NCI-H1105 treated with DMSO at 0.1 percent for 48 hours (cell line): Measurements from ENCODE around the gene CREB3L2.

Source experiments
- DNase-seq: peaks from one replicate; lab custom pipeline; 2025; lab: John Stamatoyannopoulos, UW

The CREB3L2 gene

DNA sequence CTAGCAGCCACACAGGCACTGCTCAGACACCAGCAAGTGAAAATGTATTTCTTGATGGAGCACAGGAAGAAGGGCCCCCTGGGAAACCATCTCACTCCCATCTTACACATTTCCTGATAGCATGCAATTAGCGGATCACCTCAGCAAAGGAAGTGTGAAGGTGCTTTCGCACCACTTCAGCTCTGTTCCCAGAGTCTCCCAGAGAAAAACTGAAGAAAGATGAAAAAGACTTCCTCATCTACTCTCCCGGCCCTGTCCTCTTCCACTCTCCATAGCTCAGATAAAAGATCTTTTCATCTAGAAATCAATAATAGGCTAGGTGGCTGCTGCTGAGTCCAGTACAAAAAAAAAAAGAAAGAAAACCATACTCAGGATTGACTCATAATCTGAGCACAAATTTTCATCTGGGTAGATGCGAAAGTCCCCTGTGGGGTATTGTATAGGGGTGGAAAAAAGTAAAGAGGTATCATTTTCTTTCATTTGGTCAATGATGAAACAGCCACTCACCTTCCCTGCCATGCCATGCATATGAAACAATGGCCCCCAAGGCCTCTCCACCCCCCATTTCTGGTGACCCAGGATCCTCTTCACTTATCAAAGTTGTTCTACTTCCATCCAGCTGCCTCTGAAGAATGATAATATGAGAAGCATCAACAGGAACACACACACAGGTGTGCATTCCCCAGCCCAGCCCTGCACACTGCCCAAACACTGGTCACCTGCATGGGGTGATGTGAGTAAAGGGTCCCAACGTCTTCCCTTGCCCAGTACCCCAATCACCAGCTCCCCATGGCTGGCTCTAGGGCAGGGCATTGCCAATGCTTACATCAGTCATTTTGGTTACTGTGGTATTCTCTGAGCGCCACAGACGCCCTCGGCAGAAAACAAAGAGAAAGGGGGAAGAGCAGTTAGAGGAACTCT lies 106.3 kb downstream of the CREB3L2 start:
- DNase-seq, result no peak

GRCh38 chr7:137893143-137893742 lies 108.6 kb downstream of the CREB3L2 start:
- no peak for DNase-seq

GRCh38 chr7:137891016-137891655 lies 110.8 kb downstream of the CREB3L2 start:
- DNase-seq, result no peak

DNA sequence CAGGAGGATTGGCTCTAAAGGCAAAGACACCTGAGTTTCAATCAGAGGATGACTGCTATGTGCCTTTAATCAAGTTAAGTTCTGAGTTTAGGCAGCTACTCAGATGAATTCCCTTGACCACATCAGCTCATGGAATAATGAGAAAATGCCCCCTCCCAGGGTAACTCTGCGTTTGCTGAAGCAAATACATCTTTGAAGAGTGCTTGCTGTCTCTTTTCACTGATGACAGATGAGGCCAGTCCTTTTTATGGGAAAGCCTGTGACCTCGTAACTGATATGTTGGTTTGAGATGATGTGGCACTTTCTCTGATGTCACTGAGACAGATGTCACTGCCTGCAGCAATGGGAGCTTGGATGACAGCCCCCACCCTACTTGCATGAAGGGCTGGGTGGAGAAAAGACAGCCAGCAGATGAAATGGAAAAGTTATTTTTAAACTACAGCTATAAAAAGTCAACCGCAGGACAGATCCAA lies 111.4 kb downstream of the CREB3L2 start:
- no peak for DNase-seq

DNA sequence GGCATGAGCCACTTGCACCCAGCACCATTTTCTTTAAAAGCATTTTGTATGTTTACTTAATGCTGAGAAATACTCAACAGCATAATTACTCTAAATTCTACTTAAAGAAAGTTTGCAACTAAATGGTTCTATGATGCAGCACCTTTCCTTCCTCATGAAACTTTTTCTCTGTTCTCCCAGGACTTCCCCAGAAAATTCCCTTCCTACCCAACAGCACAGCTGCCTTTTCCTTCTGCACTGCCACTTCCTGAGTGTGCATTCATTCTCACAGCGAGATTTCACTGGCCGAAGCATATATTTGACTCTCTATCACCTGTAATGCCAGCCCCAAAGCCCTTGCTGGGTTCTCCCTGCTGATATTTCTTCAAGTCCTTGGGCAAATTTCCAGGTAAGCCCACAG lies 113.6 kb downstream of the CREB3L2 start:
- DNase-seq, result no peak

- DNase-seq, result no peak
Measured at GRCh38 chr7:137886746-137887145, 115.1 kb downstream of the CREB3L2 start.

GRCh38 chr7:137886281-137886680 lies 115.6 kb downstream of the CREB3L2 start:
- DNase-seq, result no peak

GRCh38 chr7:137885678-137886077 lies 116.2 kb downstream of the CREB3L2 start:
- no peak for DNase-seq

DNA sequence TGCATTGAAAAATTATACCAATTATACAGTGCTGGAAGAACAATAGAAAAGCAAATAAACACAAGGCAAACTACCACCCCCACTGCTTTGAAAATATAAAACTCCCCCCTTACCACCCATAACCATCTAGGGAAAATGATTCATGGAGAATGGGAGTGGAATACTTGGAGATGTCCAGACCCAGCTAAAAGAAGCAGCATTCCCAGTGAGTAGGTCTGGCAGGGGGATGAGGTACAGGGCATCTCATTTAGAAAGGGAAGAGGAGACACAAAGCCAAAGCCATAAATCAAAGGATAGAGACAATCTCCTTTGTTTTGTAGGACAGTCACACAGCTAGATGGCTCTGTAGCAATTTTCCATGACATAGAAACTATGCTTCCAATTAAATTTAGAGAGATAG lies 119.1 kb downstream of the CREB3L2 start:
- DNase-seq, result no peak

DNA sequence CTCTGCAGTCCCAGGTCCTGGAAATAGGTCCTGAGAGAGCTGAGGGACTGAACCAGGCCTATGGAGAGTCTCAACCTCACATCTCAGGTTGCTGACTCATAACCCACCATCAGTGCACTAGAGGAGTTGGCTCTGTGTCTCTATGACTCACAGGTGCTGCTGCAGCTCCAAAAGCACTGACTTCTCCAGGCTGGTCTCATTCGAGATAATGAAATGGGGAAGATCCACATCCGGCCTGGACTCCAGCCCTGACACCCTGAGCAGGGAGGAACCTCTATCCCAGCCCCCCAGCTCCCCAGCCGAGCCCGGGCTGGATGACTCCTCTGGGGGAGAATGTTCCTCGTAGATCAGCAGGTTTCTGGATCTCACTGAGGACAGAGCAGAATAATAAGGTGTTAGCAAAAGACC lies 119.6 kb downstream of the CREB3L2 start:
- DNase-seq, result no peak

DNA sequence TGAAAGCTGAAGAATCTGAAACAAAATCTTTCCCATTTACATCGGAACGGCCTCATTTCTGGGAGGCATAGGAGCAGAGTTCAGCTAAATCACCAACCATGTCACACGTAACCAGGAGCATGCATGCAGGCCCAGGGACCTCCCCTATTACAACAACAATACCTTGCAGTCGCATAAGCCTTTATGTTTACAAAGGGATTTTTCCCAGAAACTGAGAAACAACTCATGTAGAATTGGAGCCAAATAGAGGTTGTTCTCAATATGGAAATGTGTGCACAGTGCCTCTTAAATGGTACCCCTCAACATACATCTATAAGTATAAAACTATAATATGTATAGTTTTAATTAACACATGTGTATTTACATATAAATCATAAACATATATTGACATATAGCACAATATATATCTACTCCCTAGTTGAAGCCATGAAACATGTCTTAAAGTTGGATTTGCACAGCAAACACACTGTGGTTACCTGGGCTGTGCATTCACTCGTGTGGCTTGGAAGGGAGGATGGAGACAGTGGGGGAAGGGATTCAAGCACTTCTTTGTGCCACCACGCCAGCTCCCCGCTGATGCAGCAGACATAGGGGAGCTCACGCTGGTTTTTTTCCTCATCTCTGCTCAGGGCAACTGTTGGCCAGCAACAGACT lies 120.2 kb downstream of the CREB3L2 start:
- no peak for DNase-seq

GRCh38 chr7:137880432-137880831 lies 121.5 kb downstream of the CREB3L2 start:
- no peak for DNase-seq

DNA sequence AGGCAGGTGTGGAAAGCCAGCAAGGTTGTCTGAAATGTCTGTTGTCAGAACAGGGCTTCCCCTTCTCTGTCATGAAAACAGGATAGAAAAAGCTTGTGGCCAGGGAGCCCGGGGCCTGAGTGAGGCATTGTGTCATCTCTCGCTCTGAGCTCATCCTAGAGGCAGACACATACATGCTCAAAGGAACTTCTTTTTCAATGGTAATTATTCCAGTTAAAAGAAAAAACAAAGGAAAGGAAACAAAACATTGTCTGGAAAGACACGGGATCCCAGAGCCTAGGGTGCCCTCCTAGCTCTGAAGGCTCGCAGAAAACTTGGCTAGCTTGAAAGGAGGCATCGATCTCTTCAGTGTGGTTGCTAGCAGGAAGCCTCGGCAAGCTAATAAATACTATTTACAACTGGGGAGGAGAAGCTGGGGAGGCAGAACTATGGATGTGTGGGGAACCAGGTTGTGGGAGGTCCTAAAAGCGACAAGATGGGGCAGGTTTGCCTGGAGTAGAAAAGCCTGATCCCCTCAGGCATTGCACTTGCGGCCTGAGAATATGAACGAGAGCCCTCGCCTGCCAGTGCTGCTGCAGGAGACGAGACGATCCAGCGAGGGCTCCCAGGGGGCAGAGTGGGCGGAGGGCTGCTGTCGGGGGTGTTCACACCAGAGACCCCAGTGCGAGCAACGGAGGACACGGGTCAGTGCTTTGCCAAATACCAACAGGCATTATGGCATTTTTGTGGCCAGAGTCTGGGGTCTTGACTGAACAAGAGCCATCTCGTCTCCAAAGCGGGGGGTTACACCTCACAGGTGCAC lies 122.3 kb downstream of the CREB3L2 start:
- DNase-seq, result no peak

DNA sequence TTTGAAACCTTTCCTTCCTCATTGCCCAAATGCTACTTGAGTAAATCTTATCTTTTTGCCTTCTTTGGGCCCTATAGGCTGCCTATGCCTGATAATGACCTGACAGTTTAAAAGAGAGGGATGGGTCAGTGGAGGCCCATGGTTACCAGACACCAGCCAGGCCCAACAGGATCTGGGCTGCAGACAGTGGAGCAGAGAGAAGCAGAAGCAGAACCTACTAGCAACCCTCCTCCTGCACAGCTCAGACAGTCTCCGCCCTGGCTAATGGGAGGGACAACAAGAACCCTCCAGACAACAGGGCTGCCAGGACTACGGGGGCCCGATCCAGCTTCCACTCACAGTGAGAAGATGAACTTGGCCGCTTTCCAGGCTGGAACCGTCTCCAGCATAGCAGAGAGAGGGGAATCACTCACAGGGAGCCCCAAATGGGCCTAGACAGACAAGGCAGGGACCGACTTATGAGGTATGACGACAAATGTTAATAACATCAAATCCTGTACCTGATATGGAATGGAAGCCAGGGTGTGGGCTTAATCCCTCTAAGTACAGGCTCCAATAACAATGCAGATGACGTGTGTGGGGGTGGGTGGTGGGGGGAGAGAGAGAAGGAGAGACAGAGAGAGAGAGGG lies 123.4 kb downstream of the CREB3L2 start:
- DNase-seq, result no peak

DNA sequence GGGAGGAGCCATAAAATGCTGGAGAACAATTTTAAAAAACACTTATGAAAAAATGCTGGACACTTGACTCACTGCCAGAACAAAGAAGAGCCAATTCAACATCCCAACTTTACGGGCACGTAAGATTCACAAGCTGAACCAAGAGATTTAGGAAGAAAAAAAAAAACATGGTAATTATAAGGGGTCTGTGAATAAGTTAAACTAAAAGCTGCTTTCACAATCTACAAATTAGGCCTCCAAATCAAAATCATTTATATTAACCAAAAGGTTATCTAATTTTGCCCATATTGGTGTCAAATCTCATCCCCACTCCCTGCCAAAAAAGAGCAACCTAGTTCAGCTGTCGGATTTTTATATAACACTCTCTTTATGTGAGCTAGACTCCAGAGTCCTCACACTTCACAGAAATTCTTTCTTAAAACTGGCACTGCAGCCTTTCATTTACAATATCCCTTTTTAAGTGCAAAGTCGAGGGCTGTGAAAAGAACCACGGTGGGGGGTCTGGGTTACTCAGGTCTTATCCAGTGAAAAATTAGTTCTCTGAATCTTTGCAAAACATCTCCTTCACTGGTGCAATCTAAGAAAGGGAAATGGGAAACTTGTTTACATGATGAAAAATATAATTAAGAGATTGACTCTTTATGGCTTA lies 124.7 kb downstream of the CREB3L2 start:
- DNase-seq, result no peak

DNA sequence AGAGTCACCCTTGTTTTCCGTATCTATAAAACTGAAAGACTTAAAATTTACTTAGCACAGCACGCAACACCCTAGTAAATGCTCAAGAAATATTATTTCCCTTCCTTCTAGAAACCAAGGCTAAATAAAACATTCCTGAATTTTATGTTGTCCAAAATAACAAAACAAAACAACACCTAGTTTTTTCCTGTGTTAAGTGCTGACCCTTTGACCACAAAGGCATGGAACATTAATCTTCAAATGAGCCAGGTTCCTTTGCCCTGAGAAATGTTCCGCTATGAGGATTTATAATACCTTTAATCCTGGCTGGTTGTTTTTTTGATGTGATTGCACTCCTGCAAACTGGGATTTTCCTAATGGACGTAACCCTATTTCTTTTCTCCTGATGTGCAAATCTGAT lies 126.1 kb downstream of the CREB3L2 start:
- no peak for DNase-seq

- DNase-seq, result no peak
Measured at GRCh38 chr7:137873979-137874777, 127.7 kb downstream of the CREB3L2 start.

- DNase-seq, result no peak
Measured at GRCh38 chr7:137873524-137873923, 128.4 kb downstream of the CREB3L2 start.

DNA sequence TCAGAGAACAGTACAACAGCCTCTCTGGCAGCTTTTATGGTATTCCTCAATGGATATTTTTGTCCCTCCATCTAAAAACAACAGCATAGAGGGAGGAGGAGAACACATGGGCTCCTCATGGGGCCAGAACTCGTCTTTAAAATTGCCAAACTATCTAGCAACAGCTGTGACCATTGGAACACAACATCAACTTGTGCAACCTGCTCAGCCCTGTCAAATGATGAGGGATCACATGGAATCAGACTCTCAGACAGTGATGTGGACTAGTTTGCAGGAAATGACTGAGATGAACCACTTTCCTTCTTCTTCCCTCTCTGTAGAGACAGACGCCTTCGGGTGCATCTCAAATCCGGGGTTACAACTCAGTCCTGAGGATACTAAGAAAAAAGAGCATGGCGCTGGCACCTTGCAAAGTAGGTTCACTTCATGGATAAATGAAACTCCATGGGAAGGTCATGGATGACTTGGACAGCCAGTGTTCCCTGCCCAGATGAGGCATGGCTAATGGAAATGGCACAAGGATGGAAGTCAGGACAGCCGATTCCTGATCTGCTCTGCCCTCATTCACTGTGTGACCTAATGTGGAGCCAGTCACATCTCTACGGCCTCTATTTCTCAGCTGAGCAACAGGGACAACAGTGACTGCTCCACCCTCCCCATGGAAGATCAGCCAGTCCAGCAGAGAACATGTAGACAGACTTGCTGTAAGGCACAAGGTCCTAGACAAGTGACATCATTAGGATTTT lies 130.5 kb downstream of the CREB3L2 start:
- DNase-seq, result no peak
